B cell (primary cell): ENCODE results near the gene NFIC. TPM values are rescaled to one million over a fixed set of nuclear protein-coding genes. Genes with fewer than 3 reads are reported as not detected.

Experiments used
- ATAC-seq: fragments of 200-7000 bp; cut with Tn5 transposase; one replicate; pipeline ENCODE4 v1.10.0; 2021; ENCODE audit warnings: low read depth, mild to moderate bottlenecking, moderate number of reproducible peaks, moderate library complexity
- CTCF ChIA-PET: fragments of 350-600 bp; sonication (Branson Sonifier 250); formaldehyde crosslinking; loops from one replicate; lab custom pipeline; 2021; ENCODE audit warnings: antibody characterized with exemption, inconsistent platforms; lab: Charles Lee
- POLR2A ChIA-PET: fragments of 350-600 bp; sonication (Branson Sonifier 250); formaldehyde crosslinking; loops from one replicate; lab custom pipeline; 2021; ENCODE audit warnings: antibody characterized with exemption; lab: Charles Lee
- DNase-seq: peaks from one replicate; pipeline ENCODE4 v3.0.0; 2013
- H2AFZ ChIP-seq: 2 replicates; pipeline ENCODE4 v1.6.1; 2012; ENCODE audit warnings: mild to moderate bottlenecking, low read depth, low read length; ENCODE audit not compliant: insufficient read depth, poor library complexity, severe bottlenecking
- H3K27ac ChIP-seq, 2 donors: 1 replicate in 1 of 2; 2 replicates in 1 of 2; pipeline ENCODE4 v1.5.1; 2012 to 2013; ENCODE audit warnings: low read length in 2 of 2, mild to moderate bottlenecking in 2 of 2, moderate library complexity in 1 of 2
- H3K27me3 ChIP-seq, 4 experiments: fragments of 200-600 bp in 1 of 4; sonication (generic) in 1 of 4; replicated peaks in 1 of 4; 1 replicate in 2 of 4; 2 replicates in 2 of 4; pipeline versions ENCODE4 v1.6.1 to v1.7.0; 2013 to 2016; ENCODE audit warnings: low read length in 3 of 4, mild to moderate bottlenecking in 2 of 4, mixed read lengths in 1 of 4, moderate library complexity in 1 of 4; ENCODE audit not compliant: insufficient read depth in 4 of 4, control insufficient read depth in 3 of 4; ENCODE audit errors: control extremely low read depth in 1 of 4
- H3K36me3 ChIP-seq, 2 experiments: replicated peaks in 1 of 2; 1 replicate in 1 of 2; 2 replicates in 1 of 2; pipeline versions ENCODE4 v1.6.1 to v1.7.1; 2013; ENCODE audit warnings: low read length in 1 of 2; ENCODE audit not compliant: insufficient read depth in 2 of 2, control insufficient read depth in 1 of 2; ENCODE audit errors: control extremely low read depth in 1 of 2, extremely low read depth in 1 of 2
- H3K4me1 ChIP-seq, 2 donors: fragments of 200-600 bp in 1 of 2; sonication (generic) in 1 of 2; 1 replicate in 1 of 2; 2 replicates in 1 of 2; pipeline versions ENCODE4 v1.5.1 to v1.6.1; 2013 to 2017; ENCODE audit warnings: low read length in 2 of 2; ENCODE audit not compliant: control insufficient read depth in 2 of 2, insufficient read depth in 2 of 2
- H3K4me2 ChIP-seq: replicated peaks from 2 replicates; pipeline ENCODE3; 2012; ENCODE audit warnings: mild to moderate bottlenecking, low read depth, low read length; ENCODE audit not compliant: poor library complexity, severe bottlenecking
- H3K4me3 ChIP-seq, 5 experiments: fragments of 200-600 bp in 1 of 5; sonication (generic) in 1 of 5; 1 replicate in 3 of 5; 2 replicates in 2 of 5; pipeline versions ENCODE4 v1.5.1 to v1.7.0; 2011 to 2016; ENCODE audit warnings: low read length in 4 of 5, mild to moderate bottlenecking in 4 of 5, low read depth in 2 of 5, control low read depth in 1 of 5, moderate library complexity in 1 of 5; ENCODE audit not compliant: insufficient read depth in 1 of 5; ENCODE audit errors: control extremely low read depth in 1 of 5, extremely low read depth in 1 of 5
- H3K79me2 ChIP-seq: fragments of 200-600 bp; sonication (generic); one replicate; pipeline ENCODE4 v1.6.0; 2016; ENCODE audit warnings: low read length; ENCODE audit not compliant: control insufficient read depth, insufficient read depth
- H3K9ac ChIP-seq: fragments of 200-600 bp; sonication (generic); 2 replicates; pipeline ENCODE4 v1.6.1; 2017; ENCODE audit warnings: mild to moderate bottlenecking, low read length, moderate library complexity
- H3K9me3 ChIP-seq, 3 donors: one replicate each; pipeline versions ENCODE4 v1.6.1 to v1.7.1; 2013; ENCODE audit warnings: low read length in 2 of 3; ENCODE audit not compliant: control insufficient read depth in 2 of 3, insufficient read depth in 1 of 3; ENCODE audit errors: control extremely low read depth in 1 of 3
- H4K20me1 ChIP-seq: 2 replicates; pipeline ENCODE4 v1.6.0; 2012; ENCODE audit warnings: mild to moderate bottlenecking, low read length; ENCODE audit not compliant: insufficient read depth, control insufficient read depth, poor library complexity, severe bottlenecking
- H3K27ac Mint-ChIP-seq: one replicate; pipeline ENCODE4 v1.8.0; 2021; ENCODE audit warnings: mixed read lengths
- H3K27me3 Mint-ChIP-seq: one replicate; pipeline ENCODE4 v1.8.0; 2021; ENCODE audit warnings: mixed read lengths
- H3K4me1 Mint-ChIP-seq: one replicate; pipeline ENCODE4 v1.8.0; 2021; ENCODE audit warnings: mixed read lengths
- H3K4me3 Mint-ChIP-seq: one replicate; pipeline ENCODE4 v1.8.0; 2021; ENCODE audit warnings: mixed read lengths
- H3K9me3 Mint-ChIP-seq: one replicate; pipeline ENCODE4 v1.8.0; 2022; ENCODE audit warnings: mixed read lengths; ENCODE audit not compliant: insufficient read depth
- EZH2 ChIP-seq: IDR thresholded peaks from 2 replicates; pipeline ENCODE4 v1.6.1; 2012; ENCODE audit warnings: borderline replicate concordance, low read depth, mild to moderate bottlenecking, moderate library complexity, low read length; ENCODE audit not compliant: insufficient read depth, poor library complexity, severe bottlenecking
- WGBS: methylation state at CpG from one replicate; pipeline ENCODE4 v1.1.5; 2013; ENCODE audit warnings: missing lambda C conversion rate; ENCODE audit not compliant: insufficient coverage; 5-methylcytosine and 5-hydroxymethylcytosine counted together
- intact Hi-C: fragments of 100-400 bp; cut with micrococcal nuclease; formaldehyde crosslinking; loops from one replicate; pipeline ENCODE4 v1.10.0; 2022
- polyA plus RNA-seq: library from polyadenylated mRNA; depleted of rRNA; stranded (reverse); fragments of >200 nt; gene quantifications from 2 replicates; pipeline ENCODE4 v1.2.3, GENCODE V29; 2012
- total RNA-seq, 2 donors: library from RNA; stranded (reverse); fragments of 120-200 nt in 1 of 2; gene quantifications; 1 replicate in 1 of 2; 2 replicates in 1 of 2; pipeline versions ENCODE4 v1.2.3 to v1.2.4, GENCODE V29; 2013 to 2022
- TF ChIP-seq, protein P1 (sequence below): fragments of 200-600 bp; IDR thresholded peaks from one replicate; pipeline ENCODE4 v1.8.0; 2022; ENCODE audit warnings: antibody characterized with exemption, mild to moderate bottlenecking

NFIC gene
- total and polyA plus RNA-seq, 2 donors (not counting 1 experiment from before 2014, with no cell fraction given): 3.8 to 23.6 TPM

DNA sequence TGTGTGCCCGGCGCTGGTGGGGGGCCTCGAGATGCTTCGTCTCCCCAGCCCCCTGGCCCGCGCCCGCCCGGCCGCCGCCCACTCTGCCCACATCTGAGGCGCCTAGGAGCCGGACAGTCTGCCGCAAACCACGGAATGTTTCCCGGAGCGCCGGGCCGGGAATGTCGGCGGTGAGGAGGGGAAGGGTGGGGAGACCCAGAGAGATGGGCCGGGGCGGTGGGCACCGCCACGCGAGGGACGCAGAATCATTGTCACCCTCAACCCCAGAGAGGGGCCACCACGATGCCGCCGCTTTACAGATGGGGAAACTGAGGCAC, 46.1 kb upstream of the NFIC start:
- peaks cover 33% of the 10 kb centered on the region for H3K27me3 Mint-ChIP-seq
- Histone ChIP-seq H3K4me3 (no peak overlapping the region), H3K9ac (no peak overlapping the region), H3K27ac (no peak overlapping the region), H3K27me3 (peaks cover 0 to 19% (median 0%) of the 10 kb centered on the region in 4 experiments), H3K79me2 (no peaks in the 10 kb centered on the region), H3K4me2 (no peak overlapping the region), H3K9me3 (peaks cover 0 to 6% (median 0%) of the 10 kb centered on the region in 3 donors), H3K36me3 (no peaks in the 10 kb centered on the region), H4K20me1 (no peaks in the 10 kb centered on the region), H2AFZ (no peak overlapping the region), H3K4me1 (no peaks in the 10 kb centered on the region)
- POLR2A ChIA-PET: no interaction called here
- DNase-seq: no peak
- ATAC-seq: no peak
- intact Hi-C loops: no loop called here
- no peak overlapping the region for H3K4me3 Mint-ChIP-seq
- no peaks in the 10 kb centered on the region for H3K9me3 Mint-ChIP-seq
- TF ChIP-seq, protein P1, sequence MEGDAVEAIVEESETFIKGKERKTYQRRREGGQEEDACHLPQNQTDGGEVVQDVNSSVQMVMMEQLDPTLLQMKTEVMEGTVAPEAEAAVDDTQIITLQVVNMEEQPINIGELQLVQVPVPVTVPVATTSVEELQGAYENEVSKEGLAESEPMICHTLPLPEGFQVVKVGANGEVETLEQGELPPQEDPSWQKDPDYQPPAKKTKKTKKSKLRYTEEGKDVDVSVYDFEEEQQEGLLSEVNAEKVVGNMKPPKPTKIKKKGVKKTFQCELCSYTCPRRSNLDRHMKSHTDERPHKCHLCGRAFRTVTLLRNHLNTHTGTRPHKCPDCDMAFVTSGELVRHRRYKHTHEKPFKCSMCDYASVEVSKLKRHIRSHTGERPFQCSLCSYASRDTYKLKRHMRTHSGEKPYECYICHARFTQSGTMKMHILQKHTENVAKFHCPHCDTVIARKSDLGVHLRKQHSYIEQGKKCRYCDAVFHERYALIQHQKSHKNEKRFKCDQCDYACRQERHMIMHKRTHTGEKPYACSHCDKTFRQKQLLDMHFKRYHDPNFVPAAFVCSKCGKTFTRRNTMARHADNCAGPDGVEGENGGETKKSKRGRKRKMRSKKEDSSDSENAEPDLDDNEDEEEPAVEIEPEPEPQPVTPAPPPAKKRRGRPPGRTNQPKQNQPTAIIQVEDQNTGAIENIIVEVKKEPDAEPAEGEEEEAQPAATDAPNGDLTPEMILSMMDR: no peak
- TF ChIP-seq EZH2: no peak
- no peak overlapping the region for H3K27ac Mint-ChIP-seq
- no peaks in the 10 kb centered on the region for H3K4me1 Mint-ChIP-seq
- CTCF ChIA-PET: no interaction called here
- 76% methylated on average over 17 of the region's 29 CpGs for WGBS

- intact Hi-C loops: no loop called here
- ChIA-PET CTCF (interaction anchor here (1.2 kb wide), 1 partner anchor 108 kb away, joined by 4 read pairs; no protein-coding TSS in a partner anchor), POLR2A (no interaction called here)
- DNase-seq (no peak), ATAC-seq (no peak)
- Histone ChIP-seq H3K36me3 (no peaks in the 10 kb centered on the region), H3K79me2 (no peaks in the 10 kb centered on the region), H3K9ac (no peak overlapping the region), H3K9me3 (peaks cover 0 to 6% (median 0%) of the 10 kb centered on the region in 3 donors), H3K4me3 (no peak overlapping the region), H4K20me1 (no peaks in the 10 kb centered on the region), H2AFZ (no peak overlapping the region), H3K27ac (no peak overlapping the region), H3K4me1 (no peaks in the 10 kb centered on the region), H3K4me2 (no peak overlapping the region), H3K27me3 (peaks cover 0 to 19% (median 0%) of the 10 kb centered on the region in 4 experiments)
- H3K27me3 Mint-ChIP-seq: peaks cover 32% of the 10 kb centered on the region
- no peaks in the 10 kb centered on the region for H3K4me1 Mint-ChIP-seq
- no peak overlapping the region for H3K4me3 Mint-ChIP-seq
- WGBS: 72% methylated on average over 4 of the region's 8 CpGs
- H3K27ac Mint-ChIP-seq: no peak overlapping the region
- TF ChIP-seq, protein P1: no peak
- no peak for TF ChIP-seq EZH2
- no peaks in the 10 kb centered on the region for H3K9me3 Mint-ChIP-seq
Measured at GRCh38 chr19:3320853-3321252, 45.5 kb upstream of the NFIC start.
